H1 (cell line): Measurements from ENCODE around the gene R3HDM2. TPM values are rescaled to one million over a fixed set of nuclear protein-coding genes. Genes with fewer than 3 reads are reported as not detected.

Experiments used
- EZH2 ChIP-seq: fragments of 200-600 bp; sonication (generic); IDR thresholded peaks from 2 replicates; pipeline ENCODE4 v1.7.1; 2012; ENCODE audit warnings: low read depth, mild to moderate bottlenecking, moderate library complexity, low read length, inconsistent platforms; ENCODE audit not compliant: severe bottlenecking
- GTF2F1 ChIP-seq: IDR thresholded peaks from 2 replicates; pipeline ENCODE4 v1.6.1; 2012; ENCODE audit warnings: low read depth, low read length, improper control_type of control experiment, borderline replicate concordance
- MAX ChIP-seq: IDR thresholded peaks from 2 replicates; pipeline ENCODE4 v1.6.1; 2012; ENCODE audit warnings: inconsistent platforms
- RAD21 ChIP-seq, 2 experiments: IDR thresholded peaks in 1 of 2; conservative IDR thresholded peaks in 1 of 2; 2 replicates each; pipeline ENCODE4 v1.6.1; 2011; ENCODE audit warnings: low read depth in 2 of 2, low read length in 2 of 2, improper control_type of control experiment in 1 of 2, inconsistent platforms in 1 of 2, mild to moderate bottlenecking in 1 of 2, moderate library complexity in 1 of 2
- USF2 ChIP-seq: IDR thresholded peaks from 2 replicates; pipeline ENCODE4 v1.6.1; 2011; ENCODE audit warnings: low read length, improper control_type of control experiment
- polyA plus RNA-seq, 7 experiments: library from polyadenylated mRNA; depleted of rRNA in 3 of 7; stranded (reverse) in 5 of 7; unstranded in 2 of 7; fragments of >200 nt in 5 of 7; fragments of 200-250 nt in 2 of 7; gene quantifications; 1 replicate in 5 of 7; 2 replicates in 1 of 7; 4 replicates in 1 of 7; pipeline versions ENCODE4 v1.2.1 to v1.2.3, GENCODE V29; 2011 to 2013; ENCODE audit warnings: missing spikeins in 2 of 7, mixed read lengths in 2 of 7
- total RNA-seq: library from RNA; stranded (reverse); fragmentation: NEBNext Ultra II Directional; extraction: Animal tissue kit (Norgen Biotek cat#: 25700); gene quantifications from 2 replicates; pipeline ENCODE4 v1.2.1, GENCODE V29; 2021

R3HDM2 gene
- total and polyA plus RNA-seq, 2 of the 8 experiments (the other 6 are each of a cell fraction or from before 2014, with no cell fraction given): 25.6 to 27.0 TPM

- TF ChIP-seq USF2 (no peak), EZH2 (no peak), GTF2F1 (no peak), RAD21 (IDR thresholded peaks at IDR 0.05 in 1 of 2, conservative IDR thresholded peaks at IDR 0.05 in 1 of 2; ENCODE audit: low read depth in 2 of 2, low read length in 2 of 2) (no peak), MAX (no peak)
- TF ChIP-seq, all 59 proteins: peak for 0
Observed at GRCh38 chr12:57299514-57300016, 131.3 kb downstream of the R3HDM2 start (continued).
